HepG2 (cell line): ENCODE data around the gene COL18A1.

Source experiments
- JUN ChIP-seq: sonication (generic); formaldehyde crosslinking; IDR thresholded peaks from 2 replicates; pipeline ENCODE4 v1.4.0; 2020; ENCODE audit warnings: mild to moderate bottlenecking, missing genetic modification reagents
- SRF ChIP-seq: IDR thresholded peaks from 2 replicates; pipeline ENCODE4 v1.6.1; 2011; ENCODE audit warnings: mild to moderate bottlenecking, low read depth, low read length, moderate library complexity
- TAF1 ChIP-seq: sonication (generic); formaldehyde crosslinking; IDR thresholded peaks from 2 replicates; pipeline ENCODE4 v1.4.0; 2020; ENCODE audit warnings: missing genetic modification reagents
- TIGD3 ChIP-seq: sonication (generic); formaldehyde crosslinking; IDR thresholded peaks from 2 replicates; pipeline ENCODE4 v1.5.1; 2020; ENCODE audit warnings: mild to moderate bottlenecking, missing genetic modification reagents, borderline replicate concordance
- ZNF552 ChIP-seq: sonication (generic); formaldehyde crosslinking; IDR thresholded peaks from 2 replicates; pipeline ENCODE4 v1.9.0; 2022; ENCODE audit warnings: missing genetic modification reagents, mild to moderate bottlenecking, borderline replicate concordance
- ZNF615 ChIP-seq: sonication (generic); formaldehyde crosslinking; IDR thresholded peaks from 2 replicates; pipeline ENCODE4 v1.5.0; 2020; ENCODE audit warnings: mild to moderate bottlenecking, missing genetic modification reagents, borderline replicate concordance
- ZNF724P ChIP-seq: sonication (generic); formaldehyde crosslinking; IDR thresholded peaks from 2 replicates; pipeline ENCODE4 v1.8.0; 2022; ENCODE audit warnings: missing genetic modification reagents, borderline replicate concordance
- TF ChIP-seq, protein P1 (sequence below): fragments of 450-650 bp; IDR thresholded peaks from 2 replicates; pipeline ENCODE4 v1.6.1; 2016
- TF ChIP-seq, protein P2 (sequence below): IDR thresholded peaks from 2 replicates; pipeline ENCODE4 v1.6.1; 2012; ENCODE audit warnings: inconsistent platforms

GRCh38 chr21:45505416-45506021, 100.6 kb downstream of the COL18A1 start:
- TF ChIP-seq ZNF615 (CRISPR knock-in tag) (no peak), ZNF724P (no peak), JUN (CRISPR knock-in tag) (no peak), TAF1 (CRISPR knock-in tag) (no peak), SRF (no peak), TIGD3 (CRISPR knock-in tag) (no peak), ZNF552 (CRISPR knock-in tag) (no peak)
- TF ChIP-seq, protein P1, sequence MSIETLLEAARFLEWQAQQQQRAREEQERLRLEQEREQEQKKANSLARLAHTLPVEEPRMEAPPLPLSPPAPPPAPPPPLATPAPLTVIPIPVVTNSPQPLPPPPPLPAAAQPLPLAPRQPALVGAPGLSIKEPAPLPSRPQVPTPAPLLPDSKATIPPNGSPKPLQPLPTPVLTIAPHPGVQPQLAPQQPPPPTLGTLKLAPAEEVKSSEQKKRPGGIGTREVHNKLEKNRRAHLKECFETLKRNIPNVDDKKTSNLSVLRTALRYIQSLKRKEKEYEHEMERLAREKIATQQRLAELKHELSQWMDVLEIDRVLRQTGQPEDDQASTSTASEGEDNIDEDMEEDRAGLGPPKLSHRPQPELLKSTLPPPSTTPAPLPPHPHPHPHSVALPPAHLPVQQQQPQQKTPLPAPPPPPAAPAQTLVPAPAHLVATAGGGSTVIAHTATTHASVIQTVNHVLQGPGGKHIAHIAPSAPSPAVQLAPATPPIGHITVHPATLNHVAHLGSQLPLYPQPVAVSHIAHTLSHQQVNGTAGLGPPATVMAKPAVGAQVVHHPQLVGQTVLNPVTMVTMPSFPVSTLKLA, result no peak
- TF ChIP-seq, protein P2, sequence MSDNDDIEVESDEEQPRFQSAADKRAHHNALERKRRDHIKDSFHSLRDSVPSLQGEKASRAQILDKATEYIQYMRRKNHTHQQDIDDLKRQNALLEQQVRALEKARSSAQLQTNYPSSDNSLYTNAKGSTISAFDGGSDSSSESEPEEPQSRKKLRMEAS, result no peak
